ENCODE data around the gene CES1.
"Not testable (repeated sequence)": the region's sequence is repeated elsewhere in the genome, so short reads cannot be mapped to it uniquely, and the experiment has no call there.

Gene CES1

GRCh38 chr16:55832773-55833691 lies at the start of gene CES1:
TSS of gene CES1 (minus strand) at chr16:55833096. CDS start at chr16:55833055, 41 bp downstream.
- no peak for DNase-seq

GRCh38 chr16:55876854-55877253 lies 44.0 kb upstream of the CES1 start:
- no peak for DNase-seq

- DNase-seq: no peak
These were observed 42.4 kb upstream of the CES1 start, which contains the start of gene CES5A for GRCh38 chr16:55875273-55875672. TSS of gene CES5A (minus strand) at chr16:55875373. CDS start at chr16:55875221, 152 bp downstream.

- no peak for DNase-seq
These were observed 40.2 kb upstream of the CES1 start for GRCh38 chr16:55873122-55873521.

- DNase-seq: no peak
These were observed 39.2 kb upstream of the CES1 start for GRCh38 chr16:55872130-55872529.

GRCh38 chr16:55871411-55872038 lies 38.6 kb upstream of the CES1 start:
- DNase-seq: no peak

- DNase-seq: no peak
These were observed 36.1 kb upstream of the CES1 start for GRCh38 chr16:55868980-55869379.

- no peak for DNase-seq
These were observed 35.2 kb upstream of the CES1 start for GRCh38 chr16:55868137-55868536.

GRCh38 chr16:55861288-55861687 lies 28.4 kb upstream of the CES1 start:
- no peak for DNase-seq

GRCh38 chr16:55857650-55858049 lies 24.8 kb upstream of the CES1 start:
- DNase-seq: not testable (repeated sequence)

- DNase-seq: no peak
These were observed 24.1 kb upstream of the CES1 start for GRCh38 chr16:55856950-55857349.

- DNase-seq: no peak
These were observed 20.2 kb upstream of the CES1 start for GRCh38 chr16:55853114-55853513.

GRCh38 chr16:55849536-55849935 lies 16.6 kb upstream of the CES1 start:
- DNase-seq: no peak

GRCh38 chr16:55846598-55847346 lies 13.9 kb upstream of the CES1 start:
- DNase-seq: no peak

GRCh38 chr16:55843105-55843395 lies 10.2 kb upstream of the CES1 start:
- no peak for DNase-seq

GRCh38 chr16:55842369-55843104 lies 9.6 kb upstream of the CES1 start:
- peak; percentile 27 to 35 for DNase-seq

GRCh38 chr16:55839115-55839514 lies 6.2 kb upstream of the CES1 start:
- DNase-seq: no peak

- no peak for DNase-seq
These were observed 3.3 kb upstream of the CES1 start for GRCh38 chr16:55836158-55836611.

- DNase-seq: no peak
These were observed 2.7 kb upstream of the CES1 start for GRCh38 chr16:55835581-55835980.

GRCh38 chr16:55835173-55835572 lies 2.3 kb upstream of the CES1 start:
- DNase-seq: not testable (repeated sequence)

- no peak for DNase-seq
These were observed 1.2 kb upstream of the CES1 start for GRCh38 chr16:55834049-55834448.

GRCh38 chr16:55832425-55832772 lies 497 bp downstream of the CES1 start:
- DNase-seq: no peak

Measured in NCI-H2081 (cell line).